GM23338 (cell line): Measurements from ENCODE around the gene CXCL16. TPM values are rescaled to one million over a fixed set of nuclear protein-coding genes. Genes with fewer than 3 reads are reported as not detected.

Experiments used
- ATAC-seq: fragments of 200-7000 bp; cut with Tn5 transposase; 3 replicates; pipeline ENCODE4 v1.9.1; 2020
- DNase-seq: peaks from one replicate; pipeline ENCODE4 v3.0.0-alpha.2; 2015; ENCODE audit warnings: low spot score
- H2AFZ ChIP-seq: fragments of 200-600 bp; sonication (generic); 2 replicates; pipeline ENCODE4 v1.8.0; 2016; ENCODE audit warnings: antibody characterized with exemption, mild to moderate bottlenecking, moderate library complexity
- H3F3A ChIP-seq: fragments of 200-600 bp; sonication (generic); replicated peaks from 2 replicates; pipeline ENCODE4 v1.8.0; 2017; ENCODE audit warnings: antibody characterized with exemption, mixed run types, low read depth
- H3K27ac ChIP-seq: fragments of 200-600 bp; sonication (generic); 2 replicates; pipeline ENCODE4 v1.6.1; 2016; ENCODE audit warnings: low read depth
- H3K27me3 ChIP-seq: fragments of 200-600 bp; sonication (generic); 2 replicates; pipeline ENCODE4 v1.8.0; 2016; ENCODE audit warnings: mild to moderate bottlenecking, mixed run types, moderate library complexity; ENCODE audit not compliant: insufficient read depth
- H3K36me3 ChIP-seq: fragments of 200-600 bp; sonication (generic); 2 replicates; pipeline ENCODE4 v1.8.0; 2016; ENCODE audit warnings: mild to moderate bottlenecking; ENCODE audit not compliant: insufficient read depth
- H3K4me1 ChIP-seq: fragments of 200-600 bp; sonication (generic); 2 replicates; pipeline ENCODE4 v1.8.0; 2016; ENCODE audit warnings: mild to moderate bottlenecking, moderate library complexity; ENCODE audit not compliant: insufficient read depth
- H3K4me2 ChIP-seq: fragments of 200-600 bp; sonication (generic); 2 replicates; pipeline ENCODE4 v1.7.1; 2017; ENCODE audit warnings: mixed run types
- H3K4me3 ChIP-seq: fragments of 200-600 bp; sonication (generic); 2 replicates; pipeline ENCODE4 v1.6.1; 2016; ENCODE audit warnings: mixed run types
- H3K79me2 ChIP-seq: fragments of 200-600 bp; sonication (generic); replicated peaks from 2 replicates; pipeline ENCODE4 v1.8.0; 2017; ENCODE audit warnings: mild to moderate bottlenecking; ENCODE audit not compliant: insufficient read depth
- H3K9me2 ChIP-seq: fragments of 200-600 bp; sonication (generic); 2 replicates; pipeline ENCODE4 v1.8.0; 2017; ENCODE audit not compliant: insufficient read depth
- H4K20me1 ChIP-seq: fragments of 200-600 bp; sonication (generic); replicated peaks from 2 replicates; pipeline ENCODE4 v1.8.0; 2017; ENCODE audit warnings: mild to moderate bottlenecking; ENCODE audit not compliant: insufficient read depth
- H3K27ac Mint-ChIP-seq: 2 replicates; pipeline ENCODE4 v1.8.0; 2020; ENCODE audit warnings: inconsistent platforms, mild to moderate bottlenecking, moderate library complexity, mixed read lengths
- H3K27me3 Mint-ChIP-seq: 3 replicates; pipeline ENCODE4 v1.8.0; 2022; ENCODE audit warnings: low read depth, mild to moderate bottlenecking, moderate library complexity, mixed read lengths, inconsistent platforms; ENCODE audit not compliant: insufficient read depth, poor library complexity
- H3K36me3 Mint-ChIP-seq: 3 replicates; pipeline ENCODE4 v1.8.0; 2021; ENCODE audit warnings: low read depth, mild to moderate bottlenecking, inconsistent platforms, moderate library complexity, mixed read lengths
- H3K4me1 Mint-ChIP-seq: 3 replicates; pipeline ENCODE4 v1.8.0; 2020; ENCODE audit warnings: mild to moderate bottlenecking, inconsistent platforms, mixed read lengths
- H3K4me3 Mint-ChIP-seq: 3 replicates; pipeline ENCODE4 v1.8.0; 2021; ENCODE audit warnings: moderate library complexity, mild to moderate bottlenecking, inconsistent platforms, mixed read lengths
- H3K9me3 Mint-ChIP-seq: 3 replicates; pipeline ENCODE4 v1.8.0; 2020; ENCODE audit warnings: moderate library complexity, mild to moderate bottlenecking, inconsistent platforms, mixed read lengths
- CREB1 ChIP-seq: fragments of 250-450 bp; sonication (Bioruptor Pico); IDR thresholded peaks from 2 replicates; pipeline ENCODE4 v1.5.0; 2020; ENCODE audit warnings: low read depth, mild to moderate bottlenecking, moderate library complexity
- CTCF ChIP-seq, 2 experiments: fragments of 200-600 bp in 1 of 2; sonication (generic) in 1 of 2; conservative IDR thresholded peaks; 2 replicates each; pipeline versions ENCODE4 v1.5.1 to v1.6.1; 2016 to 2017; ENCODE audit warnings: antibody characterized with exemption in 2 of 2, low read depth in 2 of 2, mild to moderate bottlenecking in 2 of 2, moderate library complexity in 1 of 2
- ETS1 ChIP-seq: IDR thresholded peaks from 2 replicates; pipeline ENCODE4 v1.6.1; 2016; ENCODE audit warnings: antibody characterized with exemption
- EZH2 ChIP-seq: fragments of 200-600 bp; sonication (generic); IDR thresholded peaks from one replicate; pipeline ENCODE4 v1.8.0; 2017; ENCODE audit warnings: antibody characterized with exemption, mild to moderate bottlenecking, low read depth; ENCODE audit not compliant: unreplicated experiment
- EZH2phosphoT487 ChIP-seq: fragments of 200-600 bp; sonication (generic); IDR thresholded peaks from one replicate; pipeline ENCODE4 v1.8.1; 2018; ENCODE audit warnings: antibody characterized with exemption; ENCODE audit not compliant: unreplicated experiment
- JUNB ChIP-seq: IDR thresholded peaks from one replicate; pipeline ENCODE4 v1.6.1; 2016; ENCODE audit warnings: antibody characterized with exemption; ENCODE audit not compliant: unreplicated experiment
- NANOG ChIP-seq: IDR thresholded peaks from 2 replicates; pipeline ENCODE4 v1.6.1; 2016; ENCODE audit warnings: antibody characterized with exemption, borderline replicate concordance
- POLR2AphosphoS5 ChIP-seq: IDR thresholded peaks from 2 replicates; pipeline ENCODE4 v1.6.1; 2016; ENCODE audit warnings: antibody characterized with exemption, low read depth
- REST ChIP-seq: IDR thresholded peaks from one replicate; pipeline ENCODE4 v1.6.1; 2018; ENCODE audit warnings: antibody characterized with exemption; ENCODE audit not compliant: unreplicated experiment
- STAT1 ChIP-seq: IDR thresholded peaks from one replicate; pipeline ENCODE4 v1.6.1; 2016; ENCODE audit warnings: antibody characterized with exemption; ENCODE audit not compliant: unreplicated experiment
- ZNF114 ChIP-seq: fragments of 250-450 bp; sonication (Bioruptor Pico); IDR thresholded peaks from 2 replicates; pipeline ENCODE4 v1.5.0; 2020; ENCODE audit warnings: mild to moderate bottlenecking, moderate library complexity
- ZNF331 ChIP-seq: fragments of 250-450 bp; sonication (Bioruptor Pico); IDR thresholded peaks from 2 replicates; pipeline ENCODE4 v1.5.0; 2020; ENCODE audit warnings: low read depth, mild to moderate bottlenecking, moderate library complexity
- ZNF462 ChIP-seq: fragments of 250-450 bp; sonication (Bioruptor Pico); IDR thresholded peaks from 2 replicates; pipeline ENCODE4 v1.5.0; 2020; ENCODE audit warnings: mild to moderate bottlenecking, moderate library complexity
- polyA plus RNA-seq: library from polyadenylated mRNA; unstranded; fragments of >200 nt; fragmentation: Nextera tagmentation; extraction: Ambion mirVana; gene quantifications from 2 replicates; pipeline ENCODE4 v1.2.1, GENCODE V29; 2016
- total RNA-seq: library from RNA; depleted of rRNA; stranded (reverse); fragments of >200 nt; shearing (Covaris generic); gene quantifications from 2 replicates; pipeline ENCODE4 v1.2.3, GENCODE V29; 2014

The CXCL16 gene
- total and polyA plus RNA-seq, 2 experiments from 2014 or later = 4.0 to 4.1 TPM

- no peak overlapping the region for H3K27ac ChIP-seq
- no peaks in the 10 kb centered on the region for H3F3A ChIP-seq
- Mint-ChIP-seq H3K4me1 (no peaks in the 10 kb centered on the region; the same call in 2 of the 3 replicates), H3K27ac (no peak overlapping the region), H3K4me3 (no peak overlapping the region), H3K27me3 (peaks cover 17% of the 10 kb centered on the region), H3K36me3 (peaks cover 31% of the 10 kb centered on the region), H3K9me3 (no peaks in the 10 kb centered on the region)
- no peaks in the 10 kb centered on the region for H3K27me3 ChIP-seq
- no peak overlapping the region for H2AFZ ChIP-seq
- no peaks in the 10 kb centered on the region for H3K9me2 ChIP-seq
- H3K79me2 ChIP-seq = no peaks in the 10 kb centered on the region
- no peaks in the 10 kb centered on the region; the same call in 1 of the 2 replicates for H4K20me1 ChIP-seq
- no peak overlapping the region for H3K4me2 ChIP-seq
- ATAC-seq (no peak), DNase-seq (no peak)
- no peaks in the 10 kb centered on the region for H3K4me1 ChIP-seq
- H3K4me3 ChIP-seq = no peak overlapping the region
- TF ChIP-seq ZNF331 (CRISPR knock-in tag) (no peak), ETS1 (no peak), ZNF462 (CRISPR knock-in tag) (no peak), EZH2phosphoT487 (no peak), STAT1 (no peak), REST (no peak), NANOG (no peak), CREB1 (no peak), CTCF (conservative IDR thresholded peaks at IDR 0.05; ENCODE audit: low read depth in 2 of 2) (no peak), ZNF114 (CRISPR knock-in tag) (no peak), POLR2AphosphoS5 (no peak), EZH2 (no peak), JUNB (no peak)
- no peaks in the 10 kb centered on the region; the same call in 1 of the 2 replicates for H3K36me3 ChIP-seq
Observed at GRCh38 chr17:4720787-4721186, 18.9 kb downstream of the CXCL16 start.
